Measurements from ENCODE around the gene CACNA1A.

CACNA1A gene

DNA sequence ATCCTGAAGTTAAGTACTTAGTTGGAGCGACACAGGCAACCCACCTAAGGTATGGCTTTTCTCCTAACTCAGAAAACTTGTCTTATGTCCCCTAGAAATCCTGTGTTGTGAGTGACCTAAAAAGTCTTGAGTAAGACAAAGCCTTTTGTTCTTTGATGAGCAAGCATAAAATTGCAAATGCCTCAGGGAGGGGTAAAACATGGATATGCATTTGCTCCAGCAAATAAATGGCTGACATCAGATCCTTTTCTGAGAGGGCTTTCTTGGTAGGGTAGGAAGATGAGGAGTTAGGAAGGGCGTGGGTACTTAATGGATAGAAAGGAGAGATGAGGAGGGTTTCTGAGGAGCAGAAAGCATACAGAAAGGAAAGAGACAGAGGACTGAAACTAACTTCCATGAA is 192.4 kb downstream of the CACNA1A start:
- no peak for DNase-seq (ENCODE audit: low read depth, low spot score)

DNA sequence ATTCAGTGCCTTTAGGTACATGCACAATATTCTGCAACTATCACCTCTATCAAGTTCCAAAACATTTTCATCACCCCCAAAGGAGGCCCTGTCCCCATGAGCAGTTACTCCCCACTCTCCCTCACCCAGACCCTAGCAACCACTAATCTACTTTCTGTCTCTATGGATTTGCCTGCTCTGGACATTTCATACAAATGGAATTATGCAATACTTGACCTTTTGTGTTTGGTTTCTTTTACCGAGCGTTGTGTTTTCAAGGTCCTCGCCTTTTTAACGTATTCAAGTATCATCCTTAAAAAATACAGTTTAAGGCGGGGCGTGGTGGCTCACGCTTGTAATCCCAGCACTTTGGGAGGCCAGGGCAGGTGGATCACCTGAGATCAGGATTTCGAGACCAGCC is 196.4 kb downstream of the CACNA1A start:
- no peak for DNase-seq (ENCODE audit: low read depth, low spot score)

DNA sequence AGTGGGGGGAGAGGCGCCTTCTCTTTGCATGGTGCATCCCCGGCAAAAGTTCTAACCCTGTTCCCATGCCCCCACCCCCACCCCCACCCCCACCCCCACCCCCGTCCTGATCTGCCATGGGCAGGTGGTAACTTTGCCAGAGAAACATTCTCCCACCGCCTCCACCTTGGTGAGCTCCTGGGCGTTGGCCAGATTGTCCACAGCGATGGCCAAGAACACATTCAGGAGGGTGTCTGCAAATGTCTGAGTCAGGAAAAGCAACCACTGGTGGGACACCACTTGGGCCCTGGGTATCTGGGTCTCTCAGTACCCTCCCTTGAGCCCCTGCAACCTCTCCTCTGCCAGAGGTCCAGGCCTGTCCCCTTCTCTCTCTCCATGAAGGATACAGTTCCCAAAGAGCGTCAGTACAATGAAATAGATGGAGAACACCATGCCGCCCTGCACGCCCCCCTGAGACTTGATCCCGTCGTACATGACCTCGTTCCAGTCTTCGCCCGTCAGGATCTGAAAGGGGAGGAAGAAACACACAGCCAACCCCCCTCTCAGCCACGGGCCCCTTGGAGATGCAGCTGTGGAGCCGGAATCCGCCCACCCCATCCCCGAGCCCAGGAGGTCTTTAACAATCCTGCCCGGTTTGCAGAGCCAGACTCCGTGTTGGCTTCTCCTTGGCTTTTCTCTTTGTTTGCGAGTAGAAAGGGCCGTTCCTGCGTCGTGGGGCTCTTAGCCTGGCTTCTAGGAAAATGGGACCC is 202.7 kb downstream of the CACNA1A start:
- no peak for DNase-seq (ENCODE audit: low read depth, low spot score)

DNA sequence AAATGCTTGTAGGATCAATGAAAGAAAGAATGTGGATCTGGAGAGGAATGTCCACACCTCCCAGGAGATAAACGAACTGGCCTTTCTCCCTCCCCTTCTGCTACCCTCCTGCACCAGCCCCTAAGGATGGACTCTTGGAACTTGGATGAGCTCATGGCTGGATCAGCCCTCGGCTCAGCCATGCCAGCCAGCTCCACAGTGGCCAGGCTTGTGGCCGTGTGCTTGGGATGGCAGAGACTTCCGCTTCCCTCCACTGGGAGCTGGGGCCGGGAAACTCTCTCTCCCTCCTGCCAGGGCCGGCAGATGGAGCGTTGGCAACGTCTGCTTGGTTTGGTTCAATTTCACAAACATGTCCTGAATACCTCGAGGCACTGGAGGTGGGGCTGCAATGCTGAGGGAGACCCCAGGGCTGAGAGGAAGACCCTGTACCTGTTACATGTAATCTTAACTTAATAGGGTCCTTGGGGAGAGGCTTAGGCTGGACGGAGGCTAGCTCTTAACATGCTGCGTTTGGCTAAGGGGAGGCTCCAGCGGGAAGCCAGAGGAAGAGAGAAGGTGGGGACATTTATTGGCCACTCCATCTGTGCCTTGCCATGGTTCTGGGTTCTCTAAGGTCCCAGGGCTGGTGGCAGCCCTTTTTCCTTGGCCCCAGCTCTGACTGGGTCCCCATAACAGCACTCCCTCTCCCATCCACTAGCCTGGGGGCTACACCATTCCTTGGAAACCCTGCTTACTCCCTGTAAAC is 203.6 kb downstream of the CACNA1A start:
- no peak for DNase-seq (ENCODE audit: low read depth, low spot score)

DNA sequence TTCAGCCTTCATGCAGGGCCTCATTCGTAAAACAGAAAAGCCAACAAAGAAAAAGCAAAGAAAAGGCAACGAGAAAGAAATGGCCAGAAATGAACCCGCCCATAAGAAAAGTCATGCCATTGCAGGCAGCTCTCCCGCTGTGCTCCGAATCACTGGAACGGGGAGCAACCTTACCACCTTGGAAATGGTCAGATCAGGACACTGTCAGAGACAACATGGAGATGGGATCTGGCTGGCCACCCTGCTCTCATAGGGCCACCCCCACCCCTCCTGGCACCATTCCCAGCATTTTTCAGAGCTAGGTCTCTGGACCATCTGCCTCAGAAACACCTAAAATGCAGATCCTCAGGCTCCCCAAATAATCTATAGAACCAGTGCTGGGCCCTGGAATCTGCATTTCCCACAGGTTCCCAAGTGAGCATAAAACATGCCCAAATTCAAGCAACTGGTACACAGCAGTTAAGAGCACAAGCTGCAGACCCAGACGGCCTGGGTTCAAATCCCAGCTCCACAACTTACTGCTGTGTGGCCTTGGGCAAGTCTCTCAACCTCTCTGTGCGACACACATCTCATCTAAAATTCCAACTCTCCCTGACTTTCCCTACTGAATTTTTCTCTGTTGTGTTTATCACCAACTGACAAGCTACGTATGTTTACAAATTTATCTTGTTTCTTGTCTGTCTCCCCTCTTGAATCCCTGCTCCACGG is 204.5 kb downstream of the CACNA1A start:
- DNase-seq (ENCODE audit: low read depth, low spot score): no peak

DNA sequence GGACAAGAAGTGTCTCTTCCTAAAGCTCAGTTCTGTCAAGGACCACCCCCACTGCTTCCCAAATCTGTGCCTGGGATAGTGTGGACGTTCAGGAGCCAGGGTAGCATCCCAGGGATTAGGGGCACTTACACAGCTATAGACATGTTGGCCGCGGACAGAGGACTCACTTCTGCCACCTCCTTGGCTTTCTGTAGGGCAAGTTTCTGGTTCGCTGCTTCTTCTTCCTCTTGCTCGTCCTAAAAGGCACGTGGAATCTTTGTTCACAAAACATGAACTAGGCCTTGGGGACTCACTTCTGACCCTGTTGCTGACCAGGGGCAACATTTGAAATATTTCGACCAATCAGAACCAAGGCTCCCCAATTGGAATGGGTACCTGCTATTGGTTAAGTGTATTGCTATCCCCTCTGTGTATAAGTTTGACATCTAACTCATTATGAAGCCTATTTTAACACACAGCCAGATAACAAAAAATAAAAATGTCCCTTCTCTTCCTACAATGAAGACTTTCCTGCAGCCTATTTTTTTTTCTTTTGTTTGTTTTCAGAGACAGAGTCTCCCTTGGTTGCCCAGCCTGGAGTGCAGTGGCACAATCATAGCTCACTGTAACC is 205.8 kb downstream of the CACNA1A start:
- DNase-seq (ENCODE audit: low read depth, low spot score): no peak

DNA sequence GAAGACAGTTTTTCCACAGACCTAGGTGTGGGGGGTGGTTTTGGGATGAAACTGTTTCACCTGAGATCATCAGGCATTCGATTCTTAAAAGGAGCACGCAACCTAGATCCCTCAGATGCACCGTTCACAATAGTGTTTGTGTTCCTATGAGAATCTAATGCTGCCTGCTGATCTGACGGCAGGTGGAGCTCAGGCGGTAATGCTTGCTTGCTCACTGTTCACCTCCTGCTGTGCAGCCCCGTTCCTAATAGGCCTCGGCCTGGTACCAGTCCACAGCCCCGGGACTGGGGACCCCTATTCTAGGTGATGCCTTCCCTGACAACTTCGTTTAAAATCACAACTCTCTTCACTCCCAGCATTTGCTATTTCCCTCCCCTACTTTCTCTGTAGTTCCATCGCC is 206.4 kb downstream of the CACNA1A start:
- no peak for DNase-seq (ENCODE audit: low read depth, low spot score)

DNA sequence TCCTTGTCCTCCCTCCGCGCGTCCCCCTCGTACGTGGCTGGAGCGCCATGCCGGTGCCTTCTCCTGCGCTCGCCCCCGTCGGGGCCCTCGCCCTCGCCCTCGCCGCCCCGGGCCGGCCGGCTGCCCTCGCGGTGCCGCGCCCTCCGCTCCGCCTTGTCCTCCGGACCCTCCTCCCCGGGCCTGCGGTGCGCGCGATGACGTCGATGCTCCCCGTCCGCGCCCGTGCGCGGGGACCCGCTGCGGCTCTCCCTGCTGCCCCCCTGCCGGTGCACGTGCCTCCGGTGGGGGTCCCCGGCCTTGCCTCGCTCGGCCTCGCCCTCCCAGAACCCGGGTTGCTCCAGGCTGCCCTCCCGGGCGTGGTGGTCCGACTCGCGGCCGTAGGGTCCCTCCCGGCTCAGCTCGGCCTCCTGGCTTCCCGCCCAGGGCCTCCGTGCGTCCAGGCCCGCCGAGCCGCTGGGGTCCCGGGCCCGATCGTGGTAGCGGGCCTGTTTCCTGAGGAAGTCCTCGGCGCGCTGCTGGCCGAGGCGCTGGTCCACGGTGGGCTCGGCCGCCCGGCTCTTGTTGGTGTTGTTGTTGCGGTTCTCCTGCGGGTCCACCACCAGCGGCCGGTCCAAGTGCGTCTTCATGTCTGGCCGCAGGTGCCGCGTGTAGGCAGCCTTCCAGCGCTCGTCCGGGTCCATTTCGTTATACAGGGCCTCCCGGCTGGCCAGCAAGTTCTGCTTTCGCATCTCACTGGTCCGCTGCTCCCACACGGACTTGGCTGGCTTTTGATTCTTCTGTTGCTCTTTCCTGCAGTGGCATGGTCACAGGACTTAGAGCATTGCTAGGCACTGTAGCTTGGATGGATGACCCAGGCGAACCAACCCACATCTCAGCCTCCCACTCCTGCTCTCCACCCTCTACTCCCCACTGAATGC is 207.5 kb downstream of the CACNA1A start:
- no peak for DNase-seq (ENCODE audit: low read depth, low spot score)

DNA sequence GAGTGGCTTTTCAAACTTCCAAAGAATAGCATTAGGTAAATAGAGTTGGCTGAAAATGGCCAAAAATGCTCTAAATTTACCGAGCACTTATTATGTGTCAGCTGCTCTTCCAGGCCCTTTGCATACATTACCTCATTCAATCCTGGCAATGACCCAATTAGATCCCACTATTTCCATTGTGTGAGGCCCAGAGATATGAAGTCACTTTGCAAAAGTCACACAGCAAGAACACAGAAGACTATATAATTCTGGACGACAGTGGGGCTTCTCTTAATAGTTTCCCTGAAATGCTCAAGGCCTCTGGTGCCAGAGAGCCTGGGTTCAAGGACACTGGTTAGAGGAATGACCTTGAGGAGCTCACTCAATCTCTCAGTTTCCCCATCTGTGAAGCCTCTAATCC is 209.3 kb downstream of the CACNA1A start:
- no peak for DNase-seq (ENCODE audit: low read depth, low spot score)

DNA sequence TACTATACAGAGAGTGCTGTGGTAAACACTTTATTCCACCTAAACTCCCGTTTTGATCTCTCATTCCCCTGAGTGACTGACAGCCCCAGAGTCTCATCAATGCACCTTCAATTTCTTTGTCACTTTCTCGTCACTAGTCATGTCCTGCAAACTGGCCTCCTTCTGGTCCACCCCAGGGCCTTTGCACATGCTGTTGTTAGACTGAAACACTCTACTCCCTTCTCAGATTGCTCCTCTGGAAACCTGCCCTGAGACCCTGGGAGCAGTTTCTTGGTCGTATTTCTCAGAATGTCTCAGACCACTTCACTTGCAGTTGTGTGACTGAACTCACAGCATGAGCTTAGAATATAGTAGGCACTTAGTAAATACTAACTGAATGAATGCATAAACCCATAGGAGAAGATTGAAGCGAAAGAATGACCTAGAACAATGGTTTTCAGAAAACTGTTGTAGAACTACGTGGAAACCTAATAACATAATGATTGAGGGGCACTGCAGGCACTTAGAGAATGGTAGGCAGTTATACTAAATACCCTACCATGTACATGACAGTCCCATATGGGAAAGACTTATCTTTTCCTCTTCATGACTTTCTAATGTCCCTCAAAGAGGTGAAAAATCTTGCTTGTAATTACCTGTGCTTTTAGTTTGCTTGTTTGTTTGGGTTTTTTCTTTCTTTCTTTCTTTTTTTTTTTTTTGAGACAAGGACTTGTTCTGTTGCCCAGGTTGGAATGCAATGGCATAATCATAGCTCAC is 211.3 kb downstream of the CACNA1A start:
- no peak for DNase-seq (ENCODE audit: low read depth, low spot score)

DNA sequence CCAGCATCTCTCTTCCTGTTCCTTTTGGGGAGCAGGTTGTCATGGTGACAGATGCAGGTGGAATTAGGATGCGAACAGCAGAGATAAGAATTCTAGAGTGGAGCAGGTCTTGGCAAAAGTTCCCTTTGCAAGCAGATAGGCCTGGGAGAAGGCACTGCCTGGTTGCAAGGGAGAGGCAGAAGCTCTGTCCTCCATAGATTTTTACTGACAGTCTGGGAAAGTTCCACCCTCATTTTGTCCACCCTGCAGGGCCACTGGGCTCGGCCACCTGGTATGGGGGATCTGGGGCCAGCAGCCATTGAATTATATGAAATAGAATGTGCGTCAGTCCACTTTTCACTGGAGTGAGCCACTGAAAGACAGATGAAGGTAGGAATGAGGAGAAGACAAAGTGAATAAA is 214.4 kb downstream of the CACNA1A start:
- no peak for DNase-seq (ENCODE audit: low read depth, low spot score)

DNA sequence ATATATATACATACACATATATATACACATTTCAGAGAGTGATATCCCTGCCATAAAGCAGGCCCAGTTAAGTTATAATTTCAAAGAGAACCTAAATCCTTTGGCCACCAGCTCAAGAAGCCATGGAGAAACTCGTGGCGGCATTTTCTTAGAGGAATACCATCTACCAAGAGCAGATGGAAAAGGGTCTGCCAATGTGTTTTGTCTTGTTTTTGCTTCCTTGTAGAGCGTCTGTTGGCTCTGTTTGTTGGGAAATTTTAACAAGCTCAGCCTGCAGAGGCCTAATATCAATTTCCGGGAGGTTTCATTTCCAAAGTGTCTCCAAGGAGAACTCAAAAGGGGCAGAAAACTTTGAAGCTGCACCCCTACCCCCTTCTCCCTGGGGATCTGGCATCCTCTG is 215.5 kb downstream of the CACNA1A start:
- no peak for DNase-seq (ENCODE audit: low read depth, low spot score)

DNA sequence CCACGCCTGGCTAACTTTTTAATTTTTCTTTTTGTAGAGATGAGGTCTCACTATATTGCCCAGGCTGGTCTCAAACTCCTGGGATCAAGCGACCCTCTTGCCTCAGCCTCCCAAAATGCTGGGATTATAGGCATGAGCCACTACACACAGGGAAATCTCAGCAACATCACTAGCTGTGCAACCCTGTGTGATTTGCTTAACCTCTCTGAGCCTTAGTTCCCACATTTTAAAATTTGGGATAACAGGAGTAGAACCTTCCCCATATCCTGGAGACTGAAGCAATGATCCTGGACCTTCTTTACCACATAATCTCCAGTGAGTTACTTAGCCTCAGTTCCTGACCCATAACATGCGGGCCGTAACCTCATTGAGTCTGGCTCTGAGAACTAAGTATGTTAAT is 217.0 kb downstream of the CACNA1A start:
- no peak for DNase-seq (ENCODE audit: low read depth, low spot score)

DNA sequence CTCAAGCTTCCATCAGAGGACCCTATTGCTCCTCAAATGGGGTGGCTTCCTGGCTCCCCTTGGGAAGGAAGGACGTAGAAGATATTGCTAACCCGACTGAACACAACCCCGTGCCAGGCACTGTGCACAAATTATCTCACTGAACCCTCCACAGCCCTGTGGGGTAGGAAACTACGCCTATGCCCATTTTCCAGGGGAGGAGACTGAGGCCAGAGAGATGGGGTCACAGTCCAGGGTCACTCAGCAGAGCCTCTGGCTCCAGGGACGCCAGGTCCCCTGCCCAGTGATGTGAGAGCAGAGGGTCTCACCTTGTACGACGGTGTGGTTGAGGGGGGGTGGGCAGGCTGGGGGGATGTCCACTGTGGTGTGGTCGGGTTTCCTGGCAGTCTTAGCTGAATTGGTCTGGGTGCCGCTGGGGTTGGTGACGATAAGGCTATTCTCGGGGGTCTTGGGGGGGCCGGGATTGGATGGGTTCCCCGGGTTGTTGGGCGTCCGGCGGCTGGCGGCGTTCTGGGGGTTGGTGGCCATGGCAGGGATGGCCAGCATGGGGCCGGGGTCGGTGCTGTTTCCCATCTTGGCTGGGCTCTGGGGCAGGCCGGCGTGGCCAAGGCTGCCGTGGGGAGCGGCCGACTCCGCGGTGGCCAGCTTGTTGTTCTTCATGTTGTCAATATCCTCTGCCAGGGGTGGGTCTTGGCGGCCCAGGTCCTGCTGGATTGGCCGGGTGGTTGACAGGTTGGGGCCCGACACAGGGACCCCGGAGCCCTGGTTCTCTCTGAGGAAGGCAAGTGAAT is 219.9 kb downstream of the CACNA1A start:
- no peak for DNase-seq (ENCODE audit: low read depth, low spot score)

DNA sequence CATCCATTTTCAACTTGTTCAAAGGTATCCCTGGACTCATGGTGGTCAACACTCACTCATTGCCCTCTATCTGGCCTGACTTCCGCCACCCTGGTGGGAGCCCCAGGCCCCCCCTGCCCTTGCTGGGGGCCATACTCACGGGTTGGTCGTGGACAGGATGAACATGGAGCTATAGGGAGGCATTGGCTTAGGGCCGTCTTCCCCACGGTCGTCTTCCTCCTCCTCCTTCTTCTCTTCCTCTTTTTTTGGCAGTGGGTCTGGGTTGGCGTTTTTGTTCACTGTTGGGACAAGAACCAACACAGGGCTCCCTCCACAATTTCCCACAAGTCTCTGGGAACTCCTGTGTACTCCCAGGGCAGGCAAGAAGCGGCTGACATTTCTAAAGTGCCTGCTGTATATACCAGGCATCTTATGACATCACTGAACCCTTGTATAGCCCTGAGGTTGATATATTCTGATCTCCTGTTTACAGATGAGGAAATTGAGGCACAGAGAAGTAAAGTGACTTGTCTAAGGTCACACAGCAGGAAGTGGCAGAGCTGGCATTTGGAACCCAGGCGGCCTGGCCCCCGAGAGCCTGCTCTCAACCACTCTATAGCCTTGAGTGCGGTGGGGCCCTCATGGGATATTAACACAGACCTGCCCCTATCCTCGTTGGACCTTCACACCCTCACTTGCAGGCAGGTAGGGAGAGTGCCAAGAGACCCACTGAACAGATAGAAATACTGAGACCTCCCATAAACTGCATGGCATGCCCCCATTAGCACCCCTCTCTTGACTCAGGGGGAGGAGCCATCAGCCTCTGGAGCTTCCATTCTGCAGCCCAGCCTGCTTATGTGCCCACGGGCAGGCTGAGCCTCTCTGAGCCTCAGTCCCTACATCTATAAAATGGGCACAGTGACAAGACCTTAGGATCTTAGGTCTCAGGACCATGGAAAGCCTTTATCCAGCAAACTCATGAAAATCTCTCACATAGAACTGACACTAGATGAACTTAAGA is 221.1 kb downstream of the CACNA1A start:
- DNase-seq (ENCODE audit: low read depth, low spot score): no peak

DNA sequence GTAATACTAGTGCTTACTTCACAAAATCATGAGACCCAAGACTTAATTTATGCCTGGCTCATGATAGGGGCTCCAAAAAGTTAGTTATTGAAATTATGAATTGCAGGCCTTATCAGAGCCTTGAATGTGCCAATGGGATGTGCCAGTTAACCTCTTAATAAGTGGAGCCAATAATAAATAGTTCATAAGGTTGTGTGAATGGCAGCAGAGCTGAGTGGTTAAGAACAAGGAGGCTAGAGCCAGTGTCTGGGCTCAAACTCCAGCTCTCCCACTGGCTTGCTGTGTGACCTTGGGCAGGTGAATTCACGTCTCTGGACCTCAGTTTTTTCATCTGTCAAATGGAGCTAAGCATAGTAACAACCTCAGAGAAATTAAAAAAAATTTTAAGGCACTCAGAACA is 222.4 kb downstream of the CACNA1A start:
- DNase-seq (ENCODE audit: low read depth, low spot score): no peak

DNA sequence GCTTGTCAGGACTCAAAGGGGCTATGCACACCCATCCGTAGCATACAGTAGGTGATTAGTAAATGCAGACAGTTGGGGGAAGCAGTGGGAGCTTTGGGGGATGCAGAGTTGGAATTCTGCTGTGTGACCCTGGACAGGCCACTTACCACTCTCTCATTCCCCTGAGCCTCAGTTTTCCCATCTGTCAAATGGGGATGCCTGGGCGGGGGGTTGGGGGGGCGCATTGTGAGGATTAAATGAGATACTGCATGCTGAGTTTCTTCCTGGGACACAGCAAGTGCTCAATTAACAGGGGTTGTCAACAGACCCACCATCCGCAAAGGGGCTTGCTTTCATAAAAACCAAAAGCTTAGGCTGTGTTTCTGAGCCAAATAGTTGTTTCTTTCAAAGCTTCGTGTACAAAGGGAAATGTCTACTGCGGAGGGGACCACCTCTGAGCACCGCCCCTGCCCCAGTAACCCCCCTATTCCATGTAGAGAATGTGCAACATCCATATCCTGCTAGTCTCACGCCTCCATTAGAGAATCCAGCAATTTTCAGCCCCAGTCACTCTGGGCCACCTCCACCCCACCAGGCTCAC is 223.7 kb downstream of the CACNA1A start:
- no peak for DNase-seq (ENCODE audit: low read depth, low spot score)

Data from smooth muscle cell of the brain vasculature (primary cell).